HG02642 (cell line): Measurements from ENCODE around the gene AADAC.
"Not testable (repeated sequence)": the region's sequence is repeated elsewhere in the genome, so short reads cannot be mapped to it uniquely, and the experiment has no call there.

Experiments used
- ATAC-seq: cut with Tn5 transposase; IDR thresholded peaks from one replicate; pipeline ENCODE4 v1.9.1; 2021; ENCODE audit warnings: mild to moderate bottlenecking; ENCODE audit not compliant: unreplicated experiment, poor library complexity

The AADAC gene

GRCh38 chr3:151813799-151814198 lies at the start of gene AADAC:
TSS of gene AADAC (plus strand) at chr3:151814116. CDS start at chr3:151814163, 47 bp downstream.
- ATAC-seq = no peak

- ATAC-seq = not testable (repeated sequence)
Measured at GRCh38 chr3:151764699-151765098, 49.2 kb upstream of the AADAC start.

- ATAC-seq = no peak
Measured at GRCh38 chr3:151765685-151766084, 48.2 kb upstream of the AADAC start.

- ATAC-seq = no peak
Measured at GRCh38 chr3:151766454-151766853, 47.5 kb upstream of the AADAC start.

- ATAC-seq = no peak
Measured at GRCh38 chr3:151768393-151768930, 45.5 kb upstream of the AADAC start.

- no peak for ATAC-seq
Measured at GRCh38 chr3:151769175-151769574, 44.7 kb upstream of the AADAC start.

- ATAC-seq = no peak
Measured at GRCh38 chr3:151770956-151771355, 43.0 kb upstream of the AADAC start.

- ATAC-seq = no peak
Measured at GRCh38 chr3:151772825-151773480, 41.0 kb upstream of the AADAC start.

GRCh38 chr3:151774235-151774634 lies 39.7 kb upstream of the AADAC start:
- no peak for ATAC-seq

GRCh38 chr3:151774910-151775309 lies 39.0 kb upstream of the AADAC start:
- no peak for ATAC-seq

GRCh38 chr3:151775314-151776258 lies 38.3 kb upstream of the AADAC start:
- no peak for ATAC-seq

GRCh38 chr3:151776259-151776740 lies 37.6 kb upstream of the AADAC start:
- ATAC-seq = no peak

- no peak for ATAC-seq
Measured at GRCh38 chr3:151777880-151778279, 36.0 kb upstream of the AADAC start.

GRCh38 chr3:151787626-151788025 lies 26.3 kb upstream of the AADAC start:
- no peak for ATAC-seq

- ATAC-seq = no peak
Measured at GRCh38 chr3:151788401-151788800, 25.5 kb upstream of the AADAC start.

GRCh38 chr3:151789853-151790463 lies 24.0 kb upstream of the AADAC start:
- ATAC-seq = no peak

- not testable (repeated sequence) for ATAC-seq
Measured at GRCh38 chr3:151790763-151791162, 23.2 kb upstream of the AADAC start.

GRCh38 chr3:151792411-151792810 lies 21.5 kb upstream of the AADAC start:
- ATAC-seq = no peak

GRCh38 chr3:151793636-151794035 lies 20.3 kb upstream of the AADAC start:
- no peak for ATAC-seq

GRCh38 chr3:151794080-151794479 lies 19.8 kb upstream of the AADAC start:
- no peak for ATAC-seq

GRCh38 chr3:151795276-151795675 lies 18.6 kb upstream of the AADAC start:
- ATAC-seq = no peak
